Keratinocyte (primary cell): ENCODE results near the gene PCDH9. TPM values are rescaled to one million over a fixed set of nuclear protein-coding genes. Genes with fewer than 3 reads are reported as not detected.

Experiments
- DNase-seq: peaks from one replicate; pipeline ENCODE4 v3.0.0-alpha.2; 2011; ENCODE audit warnings: low read depth, missing footprints, low spot score
- FAIRE-seq: peaks from 2 replicates; lab custom pipeline; 2011; peaks lifted over from hg19 to GRCh38; lab: Jason Lieb, UNC
- H2AFZ ChIP-seq: 2 replicates; pipeline ENCODE4 v1.6.0; 2012; ENCODE audit warnings: low read length, control low read depth, inconsistent platforms; ENCODE audit not compliant: control insufficient read depth
- H3K27ac ChIP-seq: 2 replicates; pipeline ENCODE4 v1.5.1; 2011; ENCODE audit warnings: low read length; ENCODE audit not compliant: control insufficient read depth, insufficient read depth
- H3K27me3 ChIP-seq: 3 replicates; pipeline ENCODE4 v1.6.0; 2011; ENCODE audit warnings: low read length; ENCODE audit not compliant: control insufficient read depth, insufficient read depth; ENCODE audit errors: extremely low read depth
- H3K36me3 ChIP-seq, 2 experiments: 2 replicates in 1 of 2; 3 replicates in 1 of 2; pipeline ENCODE4 v1.5.1; 2011; ENCODE audit warnings: low read length in 2 of 2, mild to moderate bottlenecking in 1 of 2; ENCODE audit not compliant: control insufficient read depth in 2 of 2, insufficient read depth in 2 of 2; ENCODE audit errors: extremely low read depth in 1 of 2
- H3K4me1 ChIP-seq: 3 replicates; pipeline ENCODE4 v1.5.1; 2011; ENCODE audit warnings: low read length; ENCODE audit not compliant: control insufficient read depth, insufficient read depth; ENCODE audit errors: extremely low read depth
- H3K4me2 ChIP-seq: 3 replicates; pipeline ENCODE4 v1.6.0; 2011; ENCODE audit warnings: low read depth, low read length; ENCODE audit not compliant: control insufficient read depth, insufficient read depth; ENCODE audit errors: extremely low read depth
- H3K4me3 ChIP-seq, 3 experiments: fragments of 200-600 bp in 1 of 3; sonication (generic) in 1 of 3; 2 replicates in 2 of 3; 3 replicates in 1 of 3; pipeline ENCODE4 v1.5.1; 2011 to 2016; ENCODE audit warnings: low read length in 3 of 3, mild to moderate bottlenecking in 3 of 3, control low read depth in 2 of 3, inconsistent platforms in 1 of 3, low read depth in 1 of 3, mixed read lengths in 1 of 3, mixed run types in 1 of 3, moderate library complexity in 1 of 3; ENCODE audit not compliant: control insufficient read depth in 2 of 3, insufficient read depth in 2 of 3; ENCODE audit errors: extremely low read depth in 1 of 3
- H3K79me2 ChIP-seq: 2 replicates; pipeline ENCODE4 v1.6.0; 2012; ENCODE audit warnings: low read length; ENCODE audit not compliant: control insufficient read depth, insufficient read depth
- H3K9ac ChIP-seq: 3 replicates; pipeline ENCODE4 v1.6.0; 2011; ENCODE audit warnings: low read length; ENCODE audit not compliant: control insufficient read depth, insufficient read depth; ENCODE audit errors: extremely low read depth
- H3K9me1 ChIP-seq: 3 replicates; pipeline ENCODE4 v1.6.0; 2011; ENCODE audit warnings: low read length; ENCODE audit not compliant: control insufficient read depth, insufficient read depth; ENCODE audit errors: extremely low read depth
- H3K9me3 ChIP-seq: 2 replicates; pipeline ENCODE4 v1.5.1; 2012; ENCODE audit warnings: low read depth, low read length; ENCODE audit not compliant: control insufficient read depth
- H4K20me1 ChIP-seq: 3 replicates; pipeline ENCODE4 v1.6.0; 2011; ENCODE audit warnings: low read length; ENCODE audit not compliant: control insufficient read depth, insufficient read depth; ENCODE audit errors: extremely low read depth
- EZH2 ChIP-seq: IDR thresholded peaks from one replicate; pipeline ENCODE4 v1.6.1; 2012; ENCODE audit warnings: inconsistent platforms, mild to moderate bottlenecking, low read length, moderate library complexity
- dilution Hi-C: fragments of 300-500 bp; cut with MboI; formaldehyde crosslinking; loops from one replicate; pipeline ENCODE4 v1.7.0; 2020; ENCODE audit warnings: low sequenced_read_pairs; ENCODE audit not compliant: extremely low pct_ligation_motif_present
- polyA plus RNA-seq, 5 experiments: library from polyadenylated mRNA; depleted of rRNA in 3 of 5; stranded (reverse) in 3 of 5; stranded (forward) in 1 of 5; unstranded in 1 of 5; fragments of >200 nt; gene quantifications; 1 replicate in 1 of 5; 2 replicates in 3 of 5; 3 replicates in 1 of 5; pipeline versions ENCODE4 v1.2.1 to v1.2.3, GENCODE V29; 2011 to 2012; ENCODE audit warnings: missing spikeins in 2 of 5, low read depth in 1 of 5, low replicate concordance in 1 of 5
- TF ChIP-seq, protein P1 (sequence below), 3 experiments: IDR thresholded peaks in 1 of 3; conservative IDR thresholded peaks in 1 of 3; optimal IDR thresholded peaks in 1 of 3; 2 replicates in 2 of 3; 3 replicates in 1 of 3; pipeline versions ENCODE3 to v1.5.1; 2011; ENCODE audit warnings: low read length in 3 of 3, mild to moderate bottlenecking in 3 of 3, moderate library complexity in 2 of 3, control low read depth in 1 of 3, inconsistent platforms in 1 of 3; ENCODE audit not compliant: insufficient read depth in 2 of 3; ENCODE audit errors: extremely low read depth in 1 of 3

The PCDH9 gene
- polyA plus RNA-seq, 1 donor (not counting 4 experiments of a cell fraction or from before 2014, with no cell fraction given), result 0.21 TPM

- no peak for TF ChIP-seq EZH2
- TF ChIP-seq, protein P1, sequence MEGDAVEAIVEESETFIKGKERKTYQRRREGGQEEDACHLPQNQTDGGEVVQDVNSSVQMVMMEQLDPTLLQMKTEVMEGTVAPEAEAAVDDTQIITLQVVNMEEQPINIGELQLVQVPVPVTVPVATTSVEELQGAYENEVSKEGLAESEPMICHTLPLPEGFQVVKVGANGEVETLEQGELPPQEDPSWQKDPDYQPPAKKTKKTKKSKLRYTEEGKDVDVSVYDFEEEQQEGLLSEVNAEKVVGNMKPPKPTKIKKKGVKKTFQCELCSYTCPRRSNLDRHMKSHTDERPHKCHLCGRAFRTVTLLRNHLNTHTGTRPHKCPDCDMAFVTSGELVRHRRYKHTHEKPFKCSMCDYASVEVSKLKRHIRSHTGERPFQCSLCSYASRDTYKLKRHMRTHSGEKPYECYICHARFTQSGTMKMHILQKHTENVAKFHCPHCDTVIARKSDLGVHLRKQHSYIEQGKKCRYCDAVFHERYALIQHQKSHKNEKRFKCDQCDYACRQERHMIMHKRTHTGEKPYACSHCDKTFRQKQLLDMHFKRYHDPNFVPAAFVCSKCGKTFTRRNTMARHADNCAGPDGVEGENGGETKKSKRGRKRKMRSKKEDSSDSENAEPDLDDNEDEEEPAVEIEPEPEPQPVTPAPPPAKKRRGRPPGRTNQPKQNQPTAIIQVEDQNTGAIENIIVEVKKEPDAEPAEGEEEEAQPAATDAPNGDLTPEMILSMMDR (optimal IDR thresholded peaks at IDR 0.05 in 1 of 3, IDR thresholded peaks at IDR 0.05 in 1 of 3, conservative IDR thresholded peaks at IDR 0.05 in 1 of 3; ENCODE audit: extremely low read depth in 1 of 3, insufficient read depth in 2 of 3, low read length in 3 of 3), result no peak
Observed at GRCh38 chr13:67130444-67130843, 99.7 kb downstream of the PCDH9 start.

DNA sequence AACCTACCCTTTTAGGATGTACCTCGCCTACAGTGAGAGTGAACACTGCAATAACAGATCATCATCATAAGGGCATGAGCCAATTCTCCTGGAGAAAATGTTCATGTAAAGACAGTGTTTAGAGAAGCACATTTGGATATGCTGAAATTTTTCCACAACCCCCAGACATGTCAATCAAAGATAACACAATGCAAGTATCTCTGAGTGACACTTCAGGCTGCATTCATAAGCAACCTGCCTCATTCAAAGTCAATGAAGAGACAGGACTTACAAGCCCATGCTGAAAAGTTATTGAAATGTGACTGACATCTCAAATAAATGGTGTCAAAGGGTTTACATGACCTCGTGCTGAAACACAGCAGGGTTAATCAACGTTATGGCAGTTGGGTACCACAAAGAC is 102.0 kb downstream of the PCDH9 start:
- H3K4me2 ChIP-seq, result no peak overlapping the region
- DNase-seq, result no peak
- H3K9me1 ChIP-seq, result no peaks in the 10 kb centered on the region
- no peak overlapping the region for H2AFZ ChIP-seq
- no peaks in the 10 kb centered on the region for H3K79me2 ChIP-seq
- no peak overlapping the region for H3K27ac ChIP-seq
- H4K20me1 ChIP-seq, result no peaks in the 10 kb centered on the region
- no peak for FAIRE-seq
- no peaks in the 10 kb centered on the region for H3K9me3 ChIP-seq
- dilution Hi-C loops, result no loop called here
- H3K4me1 ChIP-seq, result no peaks in the 10 kb centered on the region
- no peak overlapping the region for H3K9ac ChIP-seq
- TF ChIP-seq, protein P1 (optimal IDR thresholded peaks at IDR 0.05 in 1 of 3, IDR thresholded peaks at IDR 0.05 in 1 of 3, conservative IDR thresholded peaks at IDR 0.05 in 1 of 3; ENCODE audit: extremely low read depth in 1 of 3, insufficient read depth in 2 of 3, low read length in 3 of 3), result no peak
- no peak for TF ChIP-seq EZH2
- H3K4me3 ChIP-seq, result no peak overlapping the region
- no peaks in the 10 kb centered on the region for H3K36me3 ChIP-seq
- peaks cover 4% of the 10 kb centered on the region for H3K27me3 ChIP-seq

More at GRCh38 chr13:67130444-67130843, 99.7 kb downstream of the PCDH9 start:
- Histone ChIP-seq H3K9me1 (no peaks in the 10 kb centered on the region), H3K9me3 (no peaks in the 10 kb centered on the region), H4K20me1 (no peaks in the 10 kb centered on the region), H3K4me1 (no peaks in the 10 kb centered on the region), H3K27ac (no peak overlapping the region), H3K9ac (no peak overlapping the region), H3K4me3 (no peak overlapping the region), H3K4me2 (no peak overlapping the region), H2AFZ (no peak overlapping the region), H3K27me3 (peaks cover 4% of the 10 kb centered on the region), H3K79me2 (no peaks in the 10 kb centered on the region), H3K36me3 (no peaks in the 10 kb centered on the region)
- FAIRE-seq (no peak), DNase-seq (no peak)
- dilution Hi-C loops, result no loop called here
